Peyer's patch (tissue), 4 donors: ENCODE measurements around the gene ATG101.

Experiments
- POLR2A ChIP-seq, 2 donors: fragments of 450-650 bp; IDR thresholded peaks; one replicate each; pipeline ENCODE4 v1.5.1; 2017; ENCODE audit warnings: antibody characterized with exemption in 2 of 2, mild to moderate bottlenecking in 2 of 2, moderate library complexity in 2 of 2
- TF ChIP-seq, protein P1 (sequence below), 6 experiments: fragments of 450-650 bp in 4 of 6; fragments of 200-600 bp in 2 of 6; sonication (generic) in 1 of 6; IDR thresholded peaks; one replicate each; pipeline ENCODE4 v1.5.1; 2017 to 2019; ENCODE audit warnings: antibody characterized with exemption in 6 of 6, mild to moderate bottlenecking in 3 of 6, moderate library complexity in 1 of 6

- TF ChIP-seq, protein P1, sequence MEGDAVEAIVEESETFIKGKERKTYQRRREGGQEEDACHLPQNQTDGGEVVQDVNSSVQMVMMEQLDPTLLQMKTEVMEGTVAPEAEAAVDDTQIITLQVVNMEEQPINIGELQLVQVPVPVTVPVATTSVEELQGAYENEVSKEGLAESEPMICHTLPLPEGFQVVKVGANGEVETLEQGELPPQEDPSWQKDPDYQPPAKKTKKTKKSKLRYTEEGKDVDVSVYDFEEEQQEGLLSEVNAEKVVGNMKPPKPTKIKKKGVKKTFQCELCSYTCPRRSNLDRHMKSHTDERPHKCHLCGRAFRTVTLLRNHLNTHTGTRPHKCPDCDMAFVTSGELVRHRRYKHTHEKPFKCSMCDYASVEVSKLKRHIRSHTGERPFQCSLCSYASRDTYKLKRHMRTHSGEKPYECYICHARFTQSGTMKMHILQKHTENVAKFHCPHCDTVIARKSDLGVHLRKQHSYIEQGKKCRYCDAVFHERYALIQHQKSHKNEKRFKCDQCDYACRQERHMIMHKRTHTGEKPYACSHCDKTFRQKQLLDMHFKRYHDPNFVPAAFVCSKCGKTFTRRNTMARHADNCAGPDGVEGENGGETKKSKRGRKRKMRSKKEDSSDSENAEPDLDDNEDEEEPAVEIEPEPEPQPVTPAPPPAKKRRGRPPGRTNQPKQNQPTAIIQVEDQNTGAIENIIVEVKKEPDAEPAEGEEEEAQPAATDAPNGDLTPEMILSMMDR (IDR thresholded peaks at IDR 0.05), result no peak
- TF ChIP-seq POLR2A (IDR thresholded peaks at IDR 0.05), result no peak
Observed at GRCh38 chr12:52122904-52123303, 53.1 kb downstream of the ATG101 start.
